G401 (cell line): ENCODE measurements around the gene MECR. TPM values are rescaled to one million over a fixed set of nuclear protein-coding genes. Genes with fewer than 3 reads are reported as not detected.
"Not testable (repeated sequence)": the region's sequence is repeated elsewhere in the genome, so short reads cannot be mapped to it uniquely, and the experiment has no call there.

Experiments used
- DNase-seq: peaks from one replicate; pipeline ENCODE4 v3.0.0-alpha.2; 2015; ENCODE audit warnings: low spot score
- in situ Hi-C: cut with HindIII; loops from 2 replicates; pipeline ENCODE4 v1.10.0; 2016; ENCODE audit warnings: low sequenced_read_pairs, mixed read lengths
- total RNA-seq: library from RNA; depleted of rRNA; stranded (reverse); fragments of >200 nt; shearing (Covaris generic); gene quantifications from 2 replicates; pipeline ENCODE4 v1.2.3, GENCODE V29; 2014; rRNA removed

The MECR gene
- total RNA-seq, 1 experiment from 2014 or later: 41.0 TPM

DNA sequence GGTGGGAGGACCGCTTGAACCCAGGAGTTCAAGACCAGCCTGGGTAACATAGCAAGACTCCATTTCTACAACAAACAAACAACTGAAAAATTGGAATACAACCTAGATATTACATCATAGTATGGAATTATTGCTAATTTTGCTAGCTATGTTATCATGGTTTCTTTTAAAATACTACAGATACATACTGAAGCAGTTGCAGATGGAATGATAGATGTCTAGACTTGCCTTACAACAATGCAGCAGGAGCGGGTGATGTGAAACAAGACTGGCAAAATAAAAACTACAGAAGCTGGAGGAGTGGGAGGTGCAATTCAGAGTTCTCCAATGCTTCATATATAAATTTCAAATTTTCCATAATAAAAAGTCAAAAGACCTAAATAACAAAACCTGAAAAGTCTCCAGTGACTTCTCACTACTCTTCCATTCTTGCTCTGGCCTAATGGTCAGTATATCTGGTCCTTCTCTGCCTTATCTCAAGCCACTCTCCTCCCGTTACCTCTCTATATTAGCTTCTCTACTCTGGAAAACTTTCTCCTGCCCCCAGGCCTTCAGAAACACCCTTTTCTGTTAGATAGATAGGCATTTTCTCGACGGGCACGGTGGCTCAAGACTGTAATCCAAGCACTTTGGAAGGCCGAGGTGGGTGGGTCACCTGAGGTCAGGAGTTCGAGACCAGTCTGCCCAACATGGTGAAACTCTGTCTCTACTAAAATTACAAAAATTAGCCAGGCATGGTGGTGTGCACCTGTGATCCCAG lies 78.5 kb downstream of the MECR start:
- in situ Hi-C loops: no loop called here
- DNase-seq: no peak

DNA sequence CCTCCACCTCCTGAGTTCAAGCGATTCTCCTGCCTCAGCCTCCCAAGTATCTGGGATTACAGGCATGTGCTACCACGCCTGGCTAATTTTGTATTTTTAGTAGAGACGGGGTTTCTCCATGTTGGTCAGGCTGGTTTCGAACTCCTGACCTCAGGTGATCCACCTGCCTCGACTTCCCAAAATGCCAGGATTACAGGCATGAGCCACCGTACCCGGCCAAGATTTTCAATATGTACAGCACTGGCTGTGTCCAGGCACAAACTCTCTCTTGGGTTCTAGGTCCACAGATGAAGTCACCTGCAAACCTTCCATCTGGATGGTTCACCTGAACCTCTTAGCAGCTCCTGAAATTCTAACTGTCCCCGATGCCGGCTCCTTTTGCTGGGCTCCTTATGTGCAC lies 80.4 kb downstream of the MECR start:
- in situ Hi-C loops, DNase-seq: not testable (repeated sequence)

DNA sequence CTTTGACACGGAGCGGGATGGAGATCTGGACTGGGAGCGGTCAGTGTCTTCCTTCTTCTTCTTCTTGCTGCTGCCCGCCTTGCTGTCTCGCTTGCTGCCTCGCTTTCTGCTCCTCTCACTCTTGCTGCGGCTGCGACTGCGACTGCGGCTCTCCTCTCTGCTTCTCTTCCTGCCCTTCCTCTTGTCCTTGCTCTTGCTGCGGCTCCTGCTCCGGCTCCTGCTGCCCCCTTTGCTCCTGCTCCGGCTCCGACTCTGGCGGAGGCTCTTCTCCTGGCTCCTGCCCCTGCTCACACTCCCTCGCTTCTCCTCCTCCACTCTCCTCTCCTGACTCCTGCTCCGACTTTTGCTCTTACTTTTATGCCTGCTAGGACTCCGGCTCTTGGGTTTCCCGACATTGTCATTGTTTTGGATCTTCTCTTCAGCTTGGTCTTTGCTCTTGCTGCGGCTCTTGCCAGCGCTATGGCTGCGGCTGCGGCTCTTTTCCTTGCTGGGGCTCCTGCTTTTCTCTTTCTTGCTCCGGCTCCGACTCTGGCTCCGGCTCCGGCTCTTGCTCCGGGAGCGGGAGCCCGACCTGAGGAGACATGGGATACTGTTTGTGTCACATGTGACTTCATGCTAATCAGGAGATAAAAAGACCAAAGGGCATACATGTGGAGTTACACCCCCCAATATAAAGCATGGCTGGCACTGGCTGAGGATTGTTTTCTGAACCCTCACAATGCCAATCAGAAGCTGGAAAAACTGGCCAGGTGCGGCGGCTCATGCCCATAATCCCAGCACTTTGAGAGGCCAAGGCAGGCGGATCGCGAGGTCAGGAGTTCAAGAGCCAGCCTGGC lies 81.9 kb downstream of the MECR start:
- no peak for DNase-seq
- in situ Hi-C loops: no loop called here

DNA sequence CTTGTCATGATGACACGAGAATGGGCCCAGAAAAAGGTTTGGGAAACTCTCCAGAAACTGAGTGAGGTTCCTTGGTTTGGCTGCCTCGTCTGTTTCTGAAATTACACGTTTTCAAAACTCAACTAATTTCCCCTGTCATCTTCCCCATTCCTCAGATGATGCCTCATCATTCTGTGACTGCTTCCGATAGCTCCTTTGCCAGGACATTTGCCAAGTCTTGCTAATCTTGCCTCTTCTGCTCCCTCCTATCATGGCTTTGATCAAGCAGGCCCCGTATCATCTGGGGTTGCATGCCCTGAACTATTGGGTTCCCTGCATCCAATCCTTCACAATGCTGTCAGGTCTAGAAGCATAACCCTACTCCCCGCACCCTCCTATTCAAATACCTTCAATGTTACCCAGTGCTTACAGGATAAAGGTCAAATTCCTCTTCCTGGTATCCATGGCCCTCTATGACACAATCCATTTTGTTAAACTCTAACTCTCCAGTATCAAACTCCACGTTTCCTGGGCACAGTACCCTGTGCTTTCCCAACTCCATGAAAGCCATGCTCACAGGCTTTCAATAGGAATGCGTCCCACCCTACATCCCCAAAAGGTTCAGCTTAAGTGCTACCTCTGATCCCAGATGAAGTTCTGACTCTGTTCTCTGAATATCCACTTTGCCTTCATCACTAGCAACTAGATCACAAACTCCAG lies 84.8 kb downstream of the MECR start:
- in situ Hi-C loops: no loop called here
- DNase-seq: no peak

DNA sequence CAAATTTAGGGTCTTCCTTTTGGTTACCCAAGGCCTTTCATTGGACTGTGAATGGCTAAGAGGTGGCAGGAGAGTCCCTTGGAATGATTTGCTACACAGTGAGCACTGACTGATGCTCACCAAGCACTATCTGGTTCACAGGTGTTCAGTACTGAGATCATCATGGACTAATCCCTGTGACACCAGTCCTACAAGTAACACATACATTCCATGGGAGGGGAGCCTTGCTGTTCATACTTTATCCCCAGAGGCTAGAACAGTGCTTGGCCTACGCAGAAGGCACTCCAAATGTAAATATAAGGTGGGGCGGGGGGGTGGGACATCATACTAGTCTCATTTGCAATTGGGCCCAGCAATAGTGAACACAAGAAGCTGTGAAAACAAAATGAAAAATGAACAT lies 86.6 kb downstream of the MECR start:
- in situ Hi-C loops: no loop called here
- DNase-seq: no peak

DNA sequence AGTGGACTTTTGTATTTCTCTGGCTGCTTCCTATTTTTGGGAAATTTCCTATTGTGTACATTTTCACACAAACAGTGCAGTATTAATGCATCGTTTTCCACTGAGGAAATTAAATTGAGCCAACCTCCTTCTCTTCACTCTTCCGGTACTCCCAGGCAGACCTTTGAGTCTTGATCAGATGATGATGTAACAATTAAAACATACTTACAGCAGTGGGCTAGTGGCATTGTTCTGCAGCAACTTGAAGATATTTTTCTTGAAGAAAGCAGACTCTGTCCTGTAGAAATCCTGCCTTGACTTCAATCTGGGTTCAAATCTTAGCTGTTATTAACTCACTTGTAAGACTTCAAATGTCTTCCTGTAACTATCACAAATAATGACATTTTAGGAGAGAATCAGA lies 88.0 kb downstream of the MECR start:
- in situ Hi-C loops: no loop called here

More for the DNA sequence above, 88.0 kb downstream of the MECR start:
- no peak for DNase-seq

Other genes with a start within 250 kb of the MECR start
- 18.4 and 21.2 TPM in 2 replicates for gene TMEM200B, start 107.0 kb downstream of the MECR start, total RNA-seq
- gene SRSF4, start 49.0 kb downstream of the MECR start, total RNA-seq: 34.1 and 39.5 TPM in 2 replicates
- 25.4 and 35.5 TPM in 2 replicates for gene PTPRU, start 5.6 kb upstream of the MECR start, total RNA-seq